ENCODE data around the gene KRTAP4-7. TPM values are rescaled to one million over a fixed set of nuclear protein-coding genes. Genes with fewer than 3 reads are reported as not detected.

The KRTAP4-7 gene
- total RNA-seq (2022; extraction: Qiagen RNA extraction), result not detected in 5 replicates

DNA sequence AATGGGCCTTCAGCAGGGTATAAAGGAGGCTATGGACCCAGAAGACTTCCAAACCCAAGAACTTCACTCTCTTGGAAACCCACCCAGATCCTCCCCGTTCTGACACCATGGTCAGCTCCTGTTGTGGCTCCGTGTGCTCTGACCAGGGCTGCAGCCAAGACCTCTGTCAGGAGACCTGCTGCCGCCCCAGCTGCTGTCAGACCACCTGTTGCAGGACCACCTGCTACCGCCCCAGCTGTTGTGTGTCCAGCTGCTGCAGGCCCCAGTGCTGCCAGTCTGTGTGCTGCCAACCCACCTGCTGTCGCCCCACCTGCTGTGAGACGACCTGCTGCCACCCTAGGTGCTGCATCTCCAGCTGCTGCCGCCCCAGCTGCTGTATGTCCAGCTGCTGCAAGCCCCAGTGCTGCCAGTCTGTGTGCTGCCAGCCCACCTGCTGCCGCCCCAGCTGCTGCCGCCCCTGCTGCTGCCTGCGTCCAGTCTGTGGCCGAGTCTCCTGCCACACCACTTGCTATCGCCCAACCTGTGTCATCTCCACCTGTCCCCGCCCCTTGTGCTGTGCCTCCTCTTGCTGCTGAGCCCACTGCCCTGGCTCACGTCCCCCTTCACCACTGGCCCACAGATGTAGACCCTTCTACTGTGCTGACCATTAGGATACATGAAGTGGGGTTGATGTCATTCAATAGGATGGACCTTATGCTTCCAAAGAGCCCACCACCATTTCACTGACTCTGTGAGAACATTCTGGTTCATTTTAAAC is at the start of gene KRTAP4-7:
Gene KRTAP4-7, plus strand, starts transcription at position 51 of the 757 bp plus-strand sequence. Its CDS starts 57 bp downstream, at position 108.

GRCh38 chr17:41034346-41034935 is 49.5 kb upstream of the KRTAP4-7 start, which contains the start of gene KRTAP1-3:
KRTAP1-3 (minus strand) TSS chr17:41034874; CDS start chr17:41034821, 53 bp downstream.

DNA sequence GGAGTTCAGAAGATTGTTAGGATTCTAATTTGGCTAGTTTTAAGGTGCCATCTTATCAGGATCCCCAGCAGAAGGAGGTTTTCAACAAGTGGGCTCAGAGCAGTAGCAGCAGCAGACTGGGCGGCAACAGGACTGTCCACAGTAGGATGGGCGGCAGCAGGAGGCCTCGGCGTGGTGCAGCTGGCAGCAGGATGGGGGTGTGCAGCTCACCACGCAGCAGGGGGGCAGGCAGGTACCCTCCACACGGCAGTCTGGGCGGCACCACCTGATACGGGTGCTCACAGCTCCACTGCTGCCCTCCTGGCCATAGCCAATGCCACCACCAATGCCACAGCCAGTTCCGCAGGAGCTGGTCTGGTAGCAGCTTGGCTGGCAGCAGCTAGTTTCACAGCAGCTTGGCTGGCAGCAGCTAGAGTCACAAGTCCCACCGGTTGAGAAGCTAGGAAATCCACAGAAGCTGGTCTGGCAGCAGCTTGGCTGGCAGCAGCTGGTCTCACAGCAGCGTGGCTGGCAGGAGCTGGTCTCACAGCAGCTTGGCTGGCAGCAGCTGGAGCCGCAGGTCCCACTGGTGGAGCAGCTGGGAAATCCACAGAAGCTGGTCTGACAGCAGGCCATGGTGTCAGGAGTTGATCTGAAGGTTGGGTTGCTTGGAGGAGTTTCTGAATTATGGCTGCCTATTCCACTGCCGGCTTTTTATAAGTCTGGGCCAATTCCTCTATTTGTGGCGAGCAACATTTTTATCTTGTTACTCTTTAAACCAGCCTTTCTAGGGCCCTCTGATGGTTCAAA is 43.0 kb upstream of the KRTAP4-7 start, which contains the start of gene KRTAP1-1:
Gene KRTAP1-1, minus strand, starts transcription at position 668 of the 789 bp plus-strand sequence. Its CDS starts 53 bp downstream, at position 615.

GRCh38 chr17:41046735-41047465 is 37.0 kb upstream of the KRTAP4-7 start, which contains the start of gene KRTAP2-1:
KRTAP2-1 (minus strand) TSS chr17:41047316; CDS start chr17:41047267, 49 bp downstream.

GRCh38 chr17:41055130-41055529 is 28.8 kb upstream of the KRTAP4-7 start, which contains the start of gene KRTAP2-2:
KRTAP2-2 (minus strand) TSS chr17:41055230; CDS start chr17:41055211, 19 bp downstream.

DNA sequence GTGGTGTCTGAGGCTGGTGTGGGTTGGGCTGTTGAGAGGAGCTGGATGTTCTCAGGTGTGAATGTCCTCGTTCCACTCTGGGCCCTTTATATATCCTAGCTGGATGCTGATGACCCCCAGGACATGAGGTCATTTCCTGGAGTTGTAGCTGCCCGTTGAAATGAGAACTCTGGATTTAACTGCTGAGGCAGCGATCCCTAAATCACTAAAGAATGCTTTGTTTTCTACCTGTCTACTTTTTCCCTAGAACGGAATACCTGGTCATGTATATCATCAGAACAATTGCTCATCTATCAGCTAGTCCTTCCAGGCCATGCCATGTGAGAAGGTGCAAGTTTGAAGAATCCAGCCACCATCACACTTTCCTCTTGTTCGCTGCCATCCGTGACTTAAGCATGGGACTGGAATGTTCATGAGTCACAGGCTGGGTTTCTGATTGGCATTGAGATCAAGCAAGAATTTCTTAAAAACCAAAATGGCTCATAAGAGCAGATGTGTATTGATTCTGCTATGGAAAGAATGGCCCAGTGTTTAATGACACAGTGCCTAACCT is 23.8 kb upstream of the KRTAP4-7 start, which contains the start of gene KRTAP2-3:
Gene KRTAP2-3, minus strand, starts transcription at position 63 of the 553 bp plus-strand sequence. CDS start 64 bp downstream, outside the sequence.

GRCh38 chr17:41065829-41066624 is 17.9 kb upstream of the KRTAP4-7 start, which contains the start of gene KRTAP2-4:
KRTAP2-4 (minus strand) TSS chr17:41065879; CDS start chr17:41065845, 34 bp downstream.

GRCh38 chr17:41098042-41098441 is 14.1 kb downstream of the KRTAP4-7 start, which contains the start of gene KRTAP4-8:
KRTAP4-8 (minus strand) TSS chr17:41098142; CDS start chr17:41098084, 58 bp downstream.

DNA sequence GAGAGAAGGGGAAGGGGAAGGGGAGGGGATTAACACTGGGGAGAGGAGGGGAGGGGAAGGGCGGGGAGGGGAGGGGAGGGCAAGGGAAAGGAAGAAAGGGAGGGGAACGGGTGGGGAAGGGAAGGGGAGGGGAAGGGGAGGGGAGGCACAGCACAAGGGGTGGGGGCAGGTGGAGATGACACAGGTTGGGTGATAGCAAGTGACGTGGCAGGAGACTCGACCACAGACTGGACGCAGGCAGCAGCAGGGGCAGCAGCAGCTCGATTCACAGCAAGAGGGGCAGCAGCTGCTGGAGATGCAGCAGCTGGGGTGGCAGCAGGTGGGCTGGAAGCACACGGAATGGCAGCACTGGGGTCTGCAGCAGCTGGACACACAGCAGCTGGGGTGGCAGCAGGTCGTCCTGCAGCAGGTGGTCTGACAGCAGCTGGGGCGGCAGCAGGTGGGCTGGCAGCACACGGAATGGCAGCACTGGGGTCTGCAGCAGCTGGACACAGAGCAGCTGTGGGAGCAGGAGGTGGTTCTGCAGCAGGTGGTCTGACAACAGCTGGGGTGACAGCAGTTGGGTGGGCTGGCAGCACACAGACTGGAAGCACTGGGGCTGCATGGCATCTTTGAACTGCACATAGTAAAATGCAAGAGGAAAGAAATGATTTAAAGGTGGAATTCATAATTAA is 17.8 kb downstream of the KRTAP4-7 start, which contains the start of gene KRTAP4-16:
Gene KRTAP4-16, minus strand, starts transcription at position 624 of the 674 bp plus-strand sequence. Its CDS starts 0 bp downstream, at position 624.

DNA sequence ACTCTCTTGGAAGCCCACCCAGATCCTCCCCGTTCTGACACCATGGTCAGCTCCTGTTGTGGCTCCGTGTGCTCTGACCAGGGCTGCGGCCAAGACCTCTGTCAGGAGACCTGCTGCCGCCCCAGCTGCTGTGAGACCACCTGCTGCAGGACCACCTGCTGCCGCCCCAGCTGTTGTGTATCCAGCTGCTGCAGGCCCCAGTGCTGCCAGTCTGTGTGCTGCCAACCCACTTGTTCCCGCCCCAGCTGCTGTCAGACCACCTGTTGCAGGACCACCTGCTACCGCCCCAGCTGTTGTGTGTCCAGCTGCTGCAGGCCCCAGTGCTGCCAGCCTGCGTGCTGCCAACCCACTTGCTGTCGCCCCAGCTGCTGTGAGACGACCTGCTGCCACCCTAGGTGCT is 21.4 kb downstream of the KRTAP4-7 start, which contains the start of gene KRTAP4-9:
Gene KRTAP4-9, plus strand, starts transcription at position 43 of the 400 bp plus-strand sequence. Its CDS starts 0 bp downstream, at position 43.

GRCh38 chr17:41117846-41118386 is 34.0 kb downstream of the KRTAP4-7 start, which contains the start of gene KRTAP4-11:
KRTAP4-11 (minus strand) TSS chr17:41118373; CDS start chr17:41118315, 58 bp downstream.

GRCh38 chr17:41123991-41124371 is 40.0 kb downstream of the KRTAP4-7 start, which contains the start of gene KRTAP4-12:
KRTAP4-12 (minus strand) TSS chr17:41124182; CDS start chr17:41124122, 60 bp downstream.

Other genes with a start within 250 kb of the KRTAP4-7 start
- not detected in 5 replicates for gene KRT12, start 216.9 kb upstream of the KRTAP4-7 start, total RNA-seq (2022; extraction: Qiagen RNA extraction)
- gene KRT20, start 198.9 kb upstream of the KRTAP4-7 start, total RNA-seq (2022; extraction: Qiagen RNA extraction), result 0.14 to 0.41 TPM (median 0.17 TPM) in 5 replicates
- gene KRT23, start 146.5 kb upstream of the KRTAP4-7 start, total RNA-seq (2022; extraction: Qiagen RNA extraction), result 0.08 to 0.29 TPM (median 0.11 TPM) in 4 of 5 replicates, not detected in the other
- not detected in 5 replicates for gene KRT39, start 117.2 kb upstream of the KRTAP4-7 start, total RNA-seq (2022; extraction: Qiagen RNA extraction)
- gene KRT40, start 99.8 kb upstream of the KRTAP4-7 start, total RNA-seq (2022; extraction: Qiagen RNA extraction), result not detected in 5 replicates
- not detected in 5 replicates for gene KRTAP3-3, start 90.0 kb upstream of the KRTAP4-7 start, total RNA-seq (2022; extraction: Qiagen RNA extraction)
- 0.26 to 0.44 TPM (median 0.29 TPM) in 5 replicates for gene KRTAP3-2, start 84.2 kb upstream of the KRTAP4-7 start, total RNA-seq (2022; extraction: Qiagen RNA extraction)
- 0.24 TPM in 1 of 5 replicates, not detected in the others for gene KRTAP3-1, start 75.0 kb upstream of the KRTAP4-7 start, total RNA-seq (2022; extraction: Qiagen RNA extraction)
- not detected in 5 replicates for gene KRTAP1-5, start 56.9 kb upstream of the KRTAP4-7 start, total RNA-seq (2022; extraction: Qiagen RNA extraction)
- gene KRTAP1-4, start 54.0 kb upstream of the KRTAP4-7 start, total RNA-seq (2022; extraction: Qiagen RNA extraction), result not detected in 5 replicates
- gene KRTAP1-3, start 49.3 kb upstream of the KRTAP4-7 start, total RNA-seq (2022; extraction: Qiagen RNA extraction), result not detected in 5 replicates
- not detected in 5 replicates for gene KRTAP1-1, start 42.7 kb upstream of the KRTAP4-7 start, total RNA-seq (2022; extraction: Qiagen RNA extraction)
- not detected in 5 replicates for gene KRTAP2-1, start 36.8 kb upstream of the KRTAP4-7 start, total RNA-seq (2022; extraction: Qiagen RNA extraction)
- not detected in 5 replicates for gene KRTAP2-2, start 28.9 kb upstream of the KRTAP4-7 start, total RNA-seq (2022; extraction: Qiagen RNA extraction)
- gene KRTAP2-3, start 24.0 kb upstream of the KRTAP4-7 start, total RNA-seq (2022; extraction: Qiagen RNA extraction), result 0.20 to 0.22 TPM in 2 of 5 replicates, not detected in the others
- not detected in 5 replicates for gene KRTAP2-4, start 18.3 kb upstream of the KRTAP4-7 start, total RNA-seq (2022; extraction: Qiagen RNA extraction)
- not detected in 5 replicates for gene KRTAP4-8, start 14.0 kb downstream of the KRTAP4-7 start, total RNA-seq (2022; extraction: Qiagen RNA extraction)
- not detected in 5 replicates for gene KRTAP4-16, start 18.1 kb downstream of the KRTAP4-7 start, total RNA-seq (2022; extraction: Qiagen RNA extraction)
- not detected in 5 replicates for gene KRTAP4-9, start 21.2 kb downstream of the KRTAP4-7 start, total RNA-seq (2022; extraction: Qiagen RNA extraction)
- not detected in 5 replicates for gene KRTAP4-11, start 34.2 kb downstream of the KRTAP4-7 start, total RNA-seq (2022; extraction: Qiagen RNA extraction)
- gene KRTAP4-12, start 40.0 kb downstream of the KRTAP4-7 start, total RNA-seq (2022; extraction: Qiagen RNA extraction), result not detected in 5 replicates
- not detected in 5 replicates for gene KRTAP4-6, start 56.4 kb downstream of the KRTAP4-7 start, total RNA-seq (2022; extraction: Qiagen RNA extraction)
- gene KRTAP4-5, start 65.7 kb downstream of the KRTAP4-7 start, total RNA-seq (2022; extraction: Qiagen RNA extraction), result not detected in 5 replicates
- not detected in 5 replicates for gene KRTAP4-4, start 76.6 kb downstream of the KRTAP4-7 start, total RNA-seq (2022; extraction: Qiagen RNA extraction)
- gene KRTAP4-3, start 84.1 kb downstream of the KRTAP4-7 start, total RNA-seq (2022; extraction: Qiagen RNA extraction), result not detected in 5 replicates
- not detected in 5 replicates for gene KRTAP4-2, start 94.1 kb downstream of the KRTAP4-7 start, total RNA-seq (2022; extraction: Qiagen RNA extraction)
- gene KRTAP4-1, start 100.8 kb downstream of the KRTAP4-7 start, total RNA-seq (2022; extraction: Qiagen RNA extraction), result 0.10 to 0.29 TPM (median 0.16 TPM) in 3 of 5 replicates, not detected in the others
- not detected in 5 replicates for gene KRTAP9-1, start 105.7 kb downstream of the KRTAP4-7 start, total RNA-seq (2022; extraction: Qiagen RNA extraction)
- not detected in 5 replicates for gene KRTAP9-2, start 142.5 kb downstream of the KRTAP4-7 start, total RNA-seq (2022; extraction: Qiagen RNA extraction)
- not detected in 5 replicates for gene KRTAP9-3, start 148.3 kb downstream of the KRTAP4-7 start, total RNA-seq (2022; extraction: Qiagen RNA extraction)
- not detected in 5 replicates for gene KRTAP9-8, start 153.8 kb downstream of the KRTAP4-7 start, total RNA-seq (2022; extraction: Qiagen RNA extraction)
- not detected in 5 replicates for gene KRTAP9-4, start 165.5 kb downstream of the KRTAP4-7 start, total RNA-seq (2022; extraction: Qiagen RNA extraction)
- gene KRTAP9-9, start 171.2 kb downstream of the KRTAP4-7 start, total RNA-seq (2022; extraction: Qiagen RNA extraction), result not detected in 5 replicates
- not detected in 5 replicates for gene KRTAP9-6, start 181.2 kb downstream of the KRTAP4-7 start, total RNA-seq (2022; extraction: Qiagen RNA extraction)
- gene KRTAP9-7, start 191.5 kb downstream of the KRTAP4-7 start, total RNA-seq (2022; extraction: Qiagen RNA extraction), result not detected in 5 replicates
- gene KRTAP29-1, start 218.7 kb downstream of the KRTAP4-7 start, total RNA-seq (2022; extraction: Qiagen RNA extraction), result not detected in 5 replicates
- gene KRTAP16-1, start 225.2 kb downstream of the KRTAP4-7 start, total RNA-seq (2022; extraction: Qiagen RNA extraction), result not detected in 5 replicates
- gene KRTAP17-1, start 231.6 kb downstream of the KRTAP4-7 start, total RNA-seq (2022; extraction: Qiagen RNA extraction), result not detected in 5 replicates